Measurements from ENCODE around the gene RORC. TPM values are rescaled to one million over a fixed set of nuclear protein-coding genes. Genes with fewer than 3 reads are reported as not detected.
A peak's percentile ranks its signal among the peaks of the same experiment; 100 is the strongest.

Gene RORC
- total RNA-seq, 1 experiment from 2014 or later = 0.44 TPM

DNA sequence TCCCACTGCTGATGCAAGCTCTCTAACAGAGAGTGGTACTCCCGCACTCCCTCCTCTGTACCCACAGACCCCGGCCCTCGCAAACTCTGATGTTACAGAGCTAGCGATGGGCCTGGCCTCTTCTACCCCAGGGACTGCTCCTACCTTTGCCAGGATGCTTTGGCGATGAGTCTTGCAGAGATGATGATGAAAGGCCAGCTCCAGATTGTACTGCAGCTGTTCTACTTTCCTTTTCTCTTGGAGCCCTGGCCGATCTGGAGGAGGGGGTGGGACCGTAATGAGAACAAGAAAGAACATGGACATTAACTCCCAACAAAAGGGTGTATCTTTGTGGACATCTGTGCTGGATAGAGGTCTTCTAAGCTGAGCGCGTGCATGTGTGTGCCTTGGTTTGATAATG is 20.4 kb downstream of the RORC start:
- Mint-ChIP-seq H3K9me3 (no peaks in the 10 kb centered on the region), H3K27ac (no peak overlapping the region), H3K4me1 (peaks cover 14% of the 10 kb centered on the region), H3K4me3 (no peak overlapping the region), H3K27me3 (ENCODE audit: low read depth) (no peaks in the 10 kb centered on the region; the same call in 1 of the 2 replicates), H3K36me3 (no peaks in the 10 kb centered on the region)
- TF ChIP-seq ARID4B (CRISPR knock-in tag; IDR thresholded peaks at IDR 0.05; ENCODE audit: borderline replicate concordance) (no peak), JUN (CRISPR knock-in tag; IDR thresholded peaks at IDR 0.05) (no peak), EMX1 (CRISPR knock-in tag; IDR thresholded peaks at IDR 0.05) (no peak), ZNF423 (CRISPR knock-in tag; IDR thresholded peaks at IDR 0.05) (no peak), RELA (CRISPR knock-in tag; IDR thresholded peaks at IDR 0.05; ENCODE audit: borderline replicate concordance) (no peak), PREB (CRISPR knock-in tag; IDR thresholded peaks at IDR 0.05; ENCODE audit: borderline replicate concordance) (no peak)
- TF ChIP-seq, protein P1, sequence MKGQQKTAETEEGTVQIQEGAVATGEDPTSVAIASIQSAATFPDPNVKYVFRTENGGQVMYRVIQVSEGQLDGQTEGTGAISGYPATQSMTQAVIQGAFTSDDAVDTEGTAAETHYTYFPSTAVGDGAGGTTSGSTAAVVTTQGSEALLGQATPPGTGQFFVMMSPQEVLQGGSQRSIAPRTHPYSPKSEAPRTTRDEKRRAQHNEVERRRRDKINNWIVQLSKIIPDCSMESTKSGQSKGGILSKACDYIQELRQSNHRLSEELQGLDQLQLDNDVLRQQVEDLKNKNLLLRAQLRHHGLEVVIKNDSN (CRISPR knock-in tag; IDR thresholded peaks at IDR 0.05) = no peak
- TF ChIP-seq, protein P2, sequence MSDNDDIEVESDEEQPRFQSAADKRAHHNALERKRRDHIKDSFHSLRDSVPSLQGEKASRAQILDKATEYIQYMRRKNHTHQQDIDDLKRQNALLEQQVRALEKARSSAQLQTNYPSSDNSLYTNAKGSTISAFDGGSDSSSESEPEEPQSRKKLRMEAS (CRISPR knock-in tag; IDR thresholded peaks at IDR 0.05) = no peak
- POLR2A ChIA-PET = no interaction called here
- DNase-seq (ENCODE audit: low spot score) (no peak), ATAC-seq (no peak)
- CTCF ChIA-PET = interaction anchor here (0.9 to 1.1 kb wide), 3 partner anchors 10 to 191 kb away, joined by 3 to 4 read pairs (median 4); no protein-coding TSS in a partner anchor

DNA sequence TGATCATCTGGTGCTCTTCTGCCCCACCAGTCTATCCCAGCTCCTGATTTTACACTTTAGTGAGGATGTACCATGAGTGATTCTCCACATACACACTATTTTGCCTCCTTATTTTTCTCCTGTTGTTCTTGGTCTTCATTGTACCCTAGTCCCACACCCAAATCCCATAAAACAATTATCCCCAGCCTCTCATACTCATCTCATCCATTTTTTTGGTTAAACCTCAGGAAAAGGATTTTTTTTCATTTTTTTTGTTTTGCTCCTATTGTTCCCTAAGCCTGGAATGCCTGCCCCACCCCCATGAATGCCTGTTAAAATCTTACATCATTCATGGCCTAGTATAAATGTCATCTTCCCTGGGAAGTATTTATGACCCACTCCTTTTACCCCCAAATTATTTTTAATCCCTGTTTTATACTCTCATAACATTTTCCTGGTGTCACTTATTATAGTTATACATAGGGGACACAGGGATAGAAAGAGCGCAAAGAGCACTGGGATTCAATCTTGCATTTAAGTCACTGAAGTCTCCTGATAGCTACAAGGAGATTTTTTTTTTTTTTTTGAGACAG is 21.5 kb downstream of the RORC start:
- ChIA-PET CTCF (interaction anchor here (1.1 kb wide), 2 partner anchors 9 to 93 kb away, joined by 3 to 4 read pairs; partner anchors contain the start of gene CELF3), POLR2A (no interaction called here)
- DNase-seq (ENCODE audit: low spot score) (no peak), ATAC-seq (no peak)
- no peaks in the 10 kb centered on the region for H3K36me3 Mint-ChIP-seq
- no peak overlapping the region for H3K4me3 Mint-ChIP-seq
- TF ChIP-seq ETV6 (CRISPR knock-in tag; IDR thresholded peaks at IDR 0.05) = no peak
- TF ChIP-seq ZNF232 (CRISPR knock-in tag; IDR thresholded peaks at IDR 0.05) = no peak
- TF ChIP-seq CREB1 (CRISPR knock-in tag; IDR thresholded peaks at IDR 0.05) = no peak
- no peak for TF ChIP-seq JAZF1 (CRISPR knock-in tag; IDR thresholded peaks at IDR 0.05)
- no peak for TF ChIP-seq SMAD3 (CRISPR knock-in tag; IDR thresholded peaks at IDR 0.05; ENCODE audit: borderline replicate concordance)
- TF ChIP-seq PRRX2 (CRISPR knock-in tag; IDR thresholded peaks at IDR 0.05) = no peak
- TF ChIP-seq NR3C1 (CRISPR knock-in tag; conservative IDR thresholded peaks at IDR 0.05; ENCODE audit: low read depth) = no peak
- TF ChIP-seq, protein P3, sequence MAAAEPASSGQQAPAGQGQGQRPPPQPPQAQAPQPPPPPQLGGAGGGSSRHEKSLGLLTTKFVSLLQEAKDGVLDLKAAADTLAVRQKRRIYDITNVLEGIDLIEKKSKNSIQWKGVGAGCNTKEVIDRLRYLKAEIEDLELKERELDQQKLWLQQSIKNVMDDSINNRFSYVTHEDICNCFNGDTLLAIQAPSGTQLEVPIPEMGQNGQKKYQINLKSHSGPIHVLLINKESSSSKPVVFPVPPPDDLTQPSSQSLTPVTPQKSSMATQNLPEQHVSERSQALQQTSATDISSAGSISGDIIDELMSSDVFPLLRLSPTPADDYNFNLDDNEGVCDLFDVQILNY (CRISPR knock-in tag; IDR thresholded peaks at IDR 0.05) = no peak
- no peak for TF ChIP-seq CBFB (CRISPR knock-in tag; IDR thresholded peaks at IDR 0.05; ENCODE audit: low read depth)
- TF ChIP-seq ESRRA (CRISPR knock-in tag; IDR thresholded peaks at IDR 0.05; ENCODE audit: borderline replicate concordance) = no peak
- TF ChIP-seq TCF7 (CRISPR knock-in tag; IDR thresholded peaks at IDR 0.05; ENCODE audit: low read depth) = no peak
- no peaks in the 10 kb centered on the region for H3K9me3 Mint-ChIP-seq
- peaks cover 14% of the 10 kb centered on the region for H3K4me1 Mint-ChIP-seq
- peak overlapping the region; percentile 55 for H3K27ac Mint-ChIP-seq
- no peaks in the 10 kb centered on the region; the same call in 1 of the 2 replicates for H3K27me3 Mint-ChIP-seq (ENCODE audit: low read depth)

Data from WTC11 (cell line).